Esophagus squamous epithelium (tissue), 5 donors: ENCODE results near the gene SIGLEC9. TPM values are rescaled to one million over a fixed set of nuclear protein-coding genes. Genes with fewer than 3 reads are reported as not detected.

ENCODE experiments used
- DNase-seq: peaks from one replicate; lab custom pipeline; 2025; lab: John Stamatoyannopoulos, UW
- H3K27ac ChIP-seq, 4 donors: fragments of 200-600 bp; sonication (generic); one replicate each; pipeline ENCODE4 v1.5.1; 2016 to 2019; ENCODE audit warnings: mild to moderate bottlenecking in 1 of 4
- H3K27me3 ChIP-seq, 4 donors: fragments of 200-600 bp; sonication (generic); 1 replicate in 3 of 4; 2 replicates in 1 of 4; pipeline versions ENCODE4 v1.5.1 to v1.6.0; 2017 to 2021; ENCODE audit warnings: antibody characterized with exemption in 1 of 4
- H3K36me3 ChIP-seq, 3 donors: fragments of 200-600 bp; sonication (generic); one replicate each; pipeline ENCODE4 v1.5.1; 2016 to 2019
- H3K4me1 ChIP-seq, 3 donors: fragments of 200-600 bp; sonication (generic); one replicate each; pipeline ENCODE4 v1.5.1; 2017 to 2019
- H3K4me3 ChIP-seq, 4 donors: fragments of 200-600 bp; sonication (generic); 1 replicate in 3 of 4; 2 replicates in 1 of 4; pipeline ENCODE4 v1.5.1; 2016 to 2019; ENCODE audit warnings: mild to moderate bottlenecking in 2 of 4, moderate library complexity in 1 of 4
- H3K9me3 ChIP-seq, 3 donors: fragments of 200-600 bp; sonication (generic); one replicate each; pipeline ENCODE4 v1.5.1; 2016 to 2019
- CTCF ChIP-seq, 6 experiments: fragments of 450-650 bp in 4 of 6; fragments of 200-600 bp in 2 of 6; sonication (generic) in 2 of 6; IDR thresholded peaks; one replicate each; pipeline ENCODE4 v1.5.1; 2016 to 2019; ENCODE audit warnings: antibody characterized with exemption in 6 of 6, mild to moderate bottlenecking in 4 of 6, moderate library complexity in 4 of 6
- POLR2A ChIP-seq, 4 donors: fragments of 450-650 bp; IDR thresholded peaks; one replicate each; pipeline ENCODE4 v1.6.1; 2017; ENCODE audit warnings: antibody characterized with exemption in 4 of 4, mild to moderate bottlenecking in 4 of 4, moderate library complexity in 3 of 4
- WGBS, 2 donors: methylation state at CpG; one replicate each; pipeline ENCODE4 v1.1.5; 2018; 5-methylcytosine and 5-hydroxymethylcytosine counted together
- intact Hi-C: fragments of 100-400 bp; cut with DNase I; formaldehyde crosslinking; loops from one replicate; pipeline ENCODE4 v1.15.0; 2022
- total RNA-seq, 4 donors: library from RNA; depleted of rRNA; stranded (reverse); fragments of >200 nt; gene quantifications; one replicate each; pipeline ENCODE4 v1.1.0, GENCODE V29; 2016
- donor health status: DM: yes; HTN: yes; CAD: no.

SIGLEC9 gene
- total RNA-seq, 4 donors from 2014 or later, result 0.49 to 4.4 (median 2.4) TPM

GRCh38 chr19:51145916-51146493 is 21.3 kb downstream of the SIGLEC9 start:
- no peak overlapping the region for H3K4me3 ChIP-seq
- no peak for DNase-seq

GRCh38 chr19:51146751-51147150 is 22.0 kb downstream of the SIGLEC9 start:
- no peaks in the 10 kb centered on the region for H3K9me3 ChIP-seq
- H3K4me1 ChIP-seq, result no peaks in the 10 kb centered on the region
- no CpG with 5 or more reads among the region's 7 CpGs for WGBS, 2 donors
- H3K4me3 ChIP-seq, result no peak overlapping the region
- intact Hi-C loops, result no loop called here
- DNase-seq, result no peak
- H3K36me3 ChIP-seq, result no peaks in the 10 kb centered on the region
- H3K27me3 ChIP-seq, result peaks cover 0 to 17% (median 0%) of the 10 kb centered on the region in 4 donors
- no peak overlapping the region for H3K27ac ChIP-seq
- TF ChIP-seq CTCF (IDR thresholded peaks at IDR 0.05), result no peak
- no peak for TF ChIP-seq POLR2A (IDR thresholded peaks at IDR 0.05)

More at GRCh38 chr19:51145916-51146493, 21.3 kb downstream of the SIGLEC9 start:
- Histone ChIP-seq H3K27me3 (peaks cover 0 to 24% (median 0%) of the 10 kb centered on the region in 4 donors), H3K4me1 (no peaks in the 10 kb centered on the region), H3K27ac (no peak overlapping the region), H3K9me3 (no peaks in the 10 kb centered on the region), H3K36me3 (no peaks in the 10 kb centered on the region)
- 50 to 61% methylated on average over 3 of the region's 4 CpGs for WGBS, 2 donors
- TF ChIP-seq CTCF (IDR thresholded peaks at IDR 0.05) (no peak), POLR2A (IDR thresholded peaks at IDR 0.05) (no peak)
- intact Hi-C loops, result no loop called here

GRCh38 chr19:51147663-51148062 is 23.0 kb downstream of the SIGLEC9 start:
- H3K36me3 ChIP-seq, result no peaks in the 10 kb centered on the region
- no peak overlapping the region for H3K27ac ChIP-seq
- H3K4me1 ChIP-seq, result no peaks in the 10 kb centered on the region
- intact Hi-C loops, result no loop called here
- DNase-seq, result no peak
- 33 to 42% methylated on average over 1 of the region's 1 CpG for WGBS, 2 donors
- peaks cover 0 to 10% (median 0%) of the 10 kb centered on the region in 4 donors for H3K27me3 ChIP-seq
- H3K4me3 ChIP-seq, result no peak overlapping the region
- H3K9me3 ChIP-seq, result no peaks in the 10 kb centered on the region
- TF ChIP-seq POLR2A (IDR thresholded peaks at IDR 0.05), result no peak
- no peak for TF ChIP-seq CTCF (IDR thresholded peaks at IDR 0.05)

GRCh38 chr19:51148580-51148979 is 23.9 kb downstream of the SIGLEC9 start:
- 66 to 76% methylated on average over 3 of the region's 3 CpGs for WGBS, 2 donors
- no peaks in the 10 kb centered on the region for H3K9me3 ChIP-seq
- DNase-seq, result no peak
- no peak overlapping the region for H3K4me3 ChIP-seq
- TF ChIP-seq POLR2A (IDR thresholded peaks at IDR 0.05) (no peak), CTCF (IDR thresholded peaks at IDR 0.05) (no peak)
- H3K36me3 ChIP-seq, result no peaks in the 10 kb centered on the region
- no peaks in the 10 kb centered on the region for H3K4me1 ChIP-seq
- H3K27me3 ChIP-seq, result peaks cover 0 to 17% (median 0%) of the 10 kb centered on the region in 4 donors
- intact Hi-C loops, result no loop called here
- no peak overlapping the region for H3K27ac ChIP-seq

GRCh38 chr19:51150627-51151026 is 25.9 kb downstream of the SIGLEC9 start:
- Histone ChIP-seq H3K4me3 (no peak overlapping the region), H3K27ac (no peak overlapping the region), H3K27me3 (peaks cover 0 to 22% (median 0%) of the 10 kb centered on the region in 4 donors), H3K9me3 (no peaks in the 10 kb centered on the region), H3K4me1 (no peaks in the 10 kb centered on the region), H3K36me3 (no peaks in the 10 kb centered on the region)
- intact Hi-C loops, result no loop called here
- WGBS, 2 donors, result 60 to 68% methylated on average over 3 of the region's 3 CpGs
- no peak for DNase-seq
- TF ChIP-seq POLR2A (IDR thresholded peaks at IDR 0.05), result no peak
- no peak for TF ChIP-seq CTCF (IDR thresholded peaks at IDR 0.05)
